ENCODE results near the gene LGALS8.
"Not testable (repeated sequence)": the region's sequence is repeated elsewhere in the genome, so short reads cannot be mapped to it uniquely, and the experiment has no call there.

LGALS8 gene

DNA sequence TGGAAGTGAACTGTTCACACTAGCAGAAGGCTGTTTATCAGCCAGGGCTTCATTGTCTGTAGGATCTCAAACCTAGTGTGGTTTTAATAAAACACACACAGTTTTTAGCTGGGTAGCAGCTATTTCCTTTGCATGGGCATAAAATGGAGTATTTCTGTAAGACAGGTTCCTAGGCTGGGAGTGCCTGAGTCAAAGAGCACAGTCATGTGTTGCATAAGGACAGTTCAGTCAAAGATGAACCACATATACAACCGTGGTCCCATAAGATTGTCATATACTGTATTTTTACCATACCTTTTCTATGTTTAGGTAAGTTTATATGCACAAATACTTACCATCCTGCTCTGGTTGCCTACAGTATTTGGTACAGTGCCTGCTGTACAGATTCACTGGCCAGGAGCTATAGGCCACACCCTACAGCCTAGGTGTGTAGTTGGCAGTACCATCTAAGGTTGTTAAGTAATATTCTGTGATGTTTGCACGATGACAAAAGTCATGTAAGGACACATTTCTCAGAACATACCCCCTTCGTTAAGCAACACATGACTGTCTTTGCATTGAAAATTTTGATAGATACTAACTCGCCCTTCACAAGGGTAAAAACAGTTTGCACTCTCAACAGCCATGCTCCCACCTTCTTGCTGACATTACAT is 17.2 kb downstream of the LGALS8 start:
- DNase-seq, result no peak
- no peak for ATAC-seq

DNA sequence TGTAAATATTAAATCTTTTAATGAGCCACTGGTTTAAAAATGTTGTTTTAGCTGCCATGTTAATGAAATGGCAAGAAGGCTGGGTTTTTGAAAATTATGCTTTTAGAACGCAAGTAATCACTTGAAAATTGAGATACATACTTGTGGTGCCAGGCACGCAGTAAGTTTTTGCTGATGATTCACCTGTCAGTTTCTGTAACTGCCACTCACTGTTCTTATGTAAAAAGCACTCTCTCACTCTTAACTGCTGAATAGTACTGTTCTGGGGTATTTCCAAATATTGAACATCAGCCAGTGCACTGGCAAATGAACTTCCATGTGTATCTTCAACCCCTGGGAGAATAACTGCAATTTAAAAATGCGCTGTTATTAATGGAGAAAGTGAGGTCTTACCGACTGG is 17.9 kb downstream of the LGALS8 start:
- no peak for ATAC-seq
- no peak for DNase-seq

DNA sequence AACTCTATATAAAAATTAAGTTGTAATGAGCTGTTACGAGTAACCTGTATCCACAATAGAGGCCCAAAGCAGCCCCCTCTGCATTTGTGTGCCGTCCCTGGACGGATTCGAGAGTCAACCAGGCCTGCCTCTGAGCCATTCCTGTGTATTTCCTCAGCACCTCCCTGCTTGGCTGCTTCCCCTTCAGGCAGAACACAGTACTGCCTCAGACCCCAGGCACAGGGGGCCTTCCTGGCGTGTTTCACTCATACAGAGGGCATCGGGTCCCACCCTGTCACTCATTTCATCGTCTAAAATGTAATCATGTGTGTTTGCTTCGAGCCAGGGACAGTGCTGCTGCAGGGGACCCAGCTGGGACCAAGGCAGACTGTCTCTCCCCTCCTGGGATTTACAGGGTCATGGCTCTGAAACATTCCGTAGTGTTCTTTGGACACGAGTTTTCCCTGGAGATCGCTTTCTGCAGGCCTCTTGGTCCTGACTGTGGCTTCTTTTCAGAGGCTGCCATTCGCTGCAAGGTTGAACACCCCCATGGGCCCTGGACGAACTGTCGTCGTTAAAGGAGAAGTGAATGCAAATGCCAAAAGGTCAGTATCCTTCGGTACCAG is 19.4 kb downstream of the LGALS8 start:
- peak; percentile 36 for ATAC-seq

DNA sequence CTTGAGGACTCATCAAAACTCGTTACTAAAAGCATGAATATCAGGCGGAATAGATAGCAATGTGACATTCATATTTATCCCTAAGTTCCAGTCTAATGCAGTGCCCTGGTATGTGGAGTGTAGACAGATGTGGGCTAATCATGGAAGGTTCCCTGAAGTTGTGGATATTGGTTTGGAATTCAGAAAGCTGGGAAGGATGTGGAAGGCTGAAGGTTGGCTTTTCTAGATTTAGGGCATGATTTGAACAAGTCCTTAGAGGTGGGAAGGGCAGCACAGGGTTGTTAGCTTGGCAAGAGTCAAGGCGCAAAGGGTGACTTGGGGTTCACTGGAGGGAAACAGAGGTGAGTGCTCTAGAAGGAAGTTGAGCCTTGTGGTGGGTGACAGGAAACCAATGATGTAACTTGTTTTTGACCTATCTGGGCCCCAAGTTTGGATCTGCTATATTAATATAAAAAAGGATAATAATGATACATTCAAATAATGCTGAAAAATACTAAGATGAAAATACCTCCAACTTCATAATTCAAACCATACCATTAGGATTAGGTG is 21.9 kb downstream of the LGALS8 start:
- ATAC-seq (no peak), DNase-seq (no peak)

More for the DNA sequence above, 19.4 kb downstream of the LGALS8 start:
- DNase-seq, result no peak

DNA sequence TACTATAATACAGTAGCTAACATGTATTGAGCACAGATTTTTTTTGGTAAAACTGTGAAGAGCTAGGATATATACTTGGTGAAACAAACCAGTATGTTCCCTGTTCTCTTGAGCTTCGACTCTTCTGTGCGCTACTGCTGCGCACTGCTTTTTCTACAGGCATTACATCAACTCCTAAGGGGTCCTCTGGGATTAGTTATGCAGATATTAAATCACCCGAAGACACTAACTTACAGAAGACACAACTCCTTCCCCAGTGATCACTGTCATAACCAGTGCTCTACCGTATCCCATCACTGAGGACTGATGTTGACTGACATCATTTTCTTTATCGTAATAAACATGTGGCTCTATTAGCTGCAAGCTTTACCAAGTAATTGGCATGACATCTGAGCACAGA is 24.7 kb downstream of the LGALS8 start:
- ATAC-seq (no peak), DNase-seq (no peak)

DNA sequence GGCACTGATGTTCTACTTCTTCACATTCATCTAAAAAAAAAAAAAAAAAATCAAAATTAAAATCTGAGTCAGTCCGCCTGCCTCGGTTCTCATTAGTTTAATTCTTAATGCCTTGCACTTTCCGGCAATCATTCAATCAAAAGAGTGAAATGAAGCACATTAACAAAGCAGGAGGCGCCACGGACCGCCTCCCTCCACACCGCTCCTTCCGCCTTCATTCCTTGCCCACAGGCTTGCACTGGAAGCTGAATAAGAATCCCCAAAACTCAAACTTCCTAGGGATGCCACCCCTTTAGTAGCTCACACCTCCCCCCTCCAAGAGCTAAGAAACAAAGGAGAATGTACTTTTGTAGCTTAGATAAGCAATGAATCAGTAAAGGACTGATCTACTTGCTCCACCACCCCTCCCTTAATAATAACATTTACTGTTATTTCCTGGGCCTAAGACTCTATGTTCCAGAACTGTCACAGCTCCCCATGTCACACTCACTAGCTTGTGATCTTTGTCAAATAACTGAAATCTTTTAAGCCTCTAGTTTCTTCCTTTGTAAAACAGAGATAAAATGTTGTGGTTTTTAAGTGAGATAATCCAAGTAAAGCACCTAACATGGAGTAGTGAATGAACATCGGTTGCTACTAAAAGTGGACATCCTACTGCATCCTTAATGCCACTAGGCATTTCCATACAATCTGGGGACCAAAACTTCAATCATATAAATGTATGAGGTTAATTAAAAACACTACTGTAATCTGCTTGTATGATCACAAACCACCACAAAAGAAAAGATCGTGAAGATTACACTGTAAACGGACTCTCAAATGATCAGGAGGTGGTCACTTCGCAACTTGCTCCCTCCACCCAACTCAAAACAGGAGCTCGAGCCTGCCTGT is 27.4 kb downstream of the LGALS8 start:
- DNase-seq, result no peak
- ATAC-seq, result no peak

DNA sequence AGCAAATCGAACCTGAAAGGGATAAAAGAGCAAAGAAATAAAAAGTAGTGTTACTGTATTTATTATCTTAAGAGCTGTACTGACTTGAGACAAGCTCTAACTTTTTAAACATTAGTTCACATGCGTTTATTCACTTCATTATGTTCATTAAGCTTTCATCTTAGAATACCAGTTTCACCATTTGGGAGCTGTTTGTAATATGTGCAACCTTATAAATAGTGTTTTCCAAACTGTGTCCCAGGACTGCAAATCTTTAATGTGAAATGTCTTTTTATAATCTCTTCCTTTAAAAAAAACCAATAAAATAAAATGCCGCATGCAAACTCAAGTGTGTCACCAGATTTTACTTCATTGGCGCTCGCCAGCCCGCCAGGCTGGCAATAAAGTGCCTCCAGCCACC is 28.3 kb downstream of the LGALS8 start:
- ATAC-seq (no peak), DNase-seq (no peak)

DNA sequence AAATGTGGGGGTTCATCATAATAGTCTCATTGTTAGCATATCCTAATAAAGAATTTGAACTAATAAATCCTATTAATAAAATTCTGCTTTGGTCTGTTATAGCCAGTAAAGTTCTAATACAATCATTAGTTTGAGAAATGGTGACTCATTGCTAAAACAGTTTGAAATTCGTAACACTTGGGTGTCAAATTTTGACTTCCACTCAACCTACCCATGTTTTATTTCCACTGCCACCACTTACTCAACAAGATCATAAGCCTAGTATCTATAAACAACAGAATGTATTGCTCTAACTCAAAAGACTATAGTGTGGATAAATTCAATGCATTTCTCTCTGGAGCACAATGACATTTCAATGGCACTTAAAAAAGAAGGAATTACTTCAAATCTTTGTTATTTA is 29.1 kb downstream of the LGALS8 start:
- ATAC-seq (no peak), DNase-seq (no peak)

DNA sequence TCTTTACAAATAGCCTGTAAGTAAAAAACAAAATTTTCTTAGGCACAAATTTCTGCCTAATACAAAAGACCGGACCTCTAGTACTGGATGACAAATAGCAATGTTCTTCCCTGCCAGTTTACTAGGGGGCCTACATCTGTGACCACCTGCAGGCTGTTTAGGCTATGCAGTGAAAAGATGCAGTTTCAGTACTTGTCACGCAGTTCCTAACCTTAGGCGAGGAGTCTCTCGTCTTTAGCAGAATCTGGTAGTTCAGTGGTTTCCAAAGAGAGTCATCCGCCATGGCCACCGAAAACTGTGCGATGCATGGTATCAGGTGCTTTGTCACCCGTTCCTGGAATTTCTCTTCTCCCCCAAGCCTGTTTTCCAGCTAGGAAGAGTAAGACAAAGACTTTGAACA is 29.6 kb downstream of the LGALS8 start:
- ATAC-seq (no peak), DNase-seq (no peak)

DNA sequence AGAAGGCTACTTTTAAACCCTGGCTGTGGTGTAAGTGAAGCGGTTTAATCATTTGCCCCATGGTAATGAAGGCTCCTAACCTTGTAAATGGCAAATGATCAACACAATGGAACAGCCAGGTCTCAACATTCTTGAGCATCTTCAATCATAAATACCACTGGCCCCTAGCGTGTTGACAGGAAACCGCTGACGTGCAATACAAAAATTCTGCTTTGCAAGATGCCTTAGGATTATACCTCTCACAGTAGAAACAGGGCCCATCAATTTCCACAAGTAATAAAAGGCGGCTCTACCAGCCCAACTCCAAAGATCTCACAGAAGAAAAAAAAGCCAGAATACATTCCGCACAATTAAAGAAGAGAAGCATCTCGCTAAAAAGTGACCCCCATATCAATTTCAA is 32.8 kb downstream of the LGALS8 start:
- no peak for DNase-seq
- ATAC-seq, result no peak

DNA sequence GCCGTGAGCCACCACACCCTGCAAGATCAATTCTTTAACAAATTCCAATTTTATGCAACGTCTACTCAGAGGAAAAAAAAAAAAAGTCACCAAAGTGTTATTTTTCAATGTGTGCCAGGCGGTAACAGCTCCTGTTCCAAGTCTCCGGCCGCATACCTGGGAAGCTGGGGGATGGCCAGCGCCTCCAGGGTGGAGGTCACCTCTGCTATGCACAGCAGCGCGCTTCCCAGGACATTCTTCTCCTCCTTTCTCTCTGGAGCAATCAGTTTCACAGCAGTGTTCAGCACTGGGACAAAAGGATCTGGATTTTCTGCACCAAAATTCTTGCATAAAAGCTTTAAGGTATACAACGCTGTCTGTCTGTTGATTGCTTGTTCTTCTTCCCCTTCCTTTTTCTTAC is 34.3 kb downstream of the LGALS8 start:
- ATAC-seq (no peak), DNase-seq (no peak)

DNA sequence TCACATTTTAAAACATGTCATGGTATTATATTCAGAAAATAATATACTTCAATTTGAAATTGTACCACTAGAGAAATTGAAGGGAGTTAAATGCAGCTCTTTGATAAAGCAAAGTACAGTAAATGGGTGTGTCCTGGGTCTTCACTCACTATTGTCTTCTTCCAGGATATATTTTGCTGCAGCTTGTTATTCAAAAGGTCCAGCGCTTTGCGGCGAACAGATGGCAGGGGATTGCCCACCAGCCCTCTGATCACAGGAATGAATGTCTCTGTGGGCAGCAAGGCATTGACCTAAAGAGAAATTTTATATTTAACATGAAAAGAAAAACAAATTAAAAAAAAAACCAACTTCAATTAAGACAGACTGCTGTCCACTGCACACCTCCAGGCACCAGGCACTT is 35.1 kb downstream of the LGALS8 start:
- DNase-seq (no peak), ATAC-seq (no peak)

DNA sequence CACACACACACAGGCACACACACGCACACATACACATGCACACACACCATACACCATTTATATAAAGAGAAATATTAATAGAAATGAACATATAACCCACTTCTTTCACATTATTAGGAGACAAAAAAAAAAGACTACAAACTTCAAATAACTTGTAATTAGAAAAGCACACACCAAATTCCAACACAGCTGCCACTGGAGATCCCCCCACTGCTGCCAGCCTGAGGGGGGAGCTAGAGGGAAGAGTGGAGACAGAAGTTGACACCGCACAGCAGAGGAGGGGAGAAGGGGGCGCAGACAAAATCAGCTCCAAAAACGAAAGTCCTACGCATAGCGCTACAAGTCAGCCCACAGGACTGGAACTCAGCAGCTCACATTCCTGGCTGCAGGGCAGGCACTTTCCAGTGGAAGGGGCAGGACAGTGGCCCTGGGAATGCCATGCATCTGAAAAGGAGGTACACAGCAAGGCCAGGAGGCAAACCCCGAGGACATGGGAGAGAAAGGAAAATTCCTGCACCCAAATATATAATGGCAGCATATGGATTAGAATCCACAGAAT is 36.5 kb downstream of the LGALS8 start:
- DNase-seq (no peak), ATAC-seq (no peak)

DNA sequence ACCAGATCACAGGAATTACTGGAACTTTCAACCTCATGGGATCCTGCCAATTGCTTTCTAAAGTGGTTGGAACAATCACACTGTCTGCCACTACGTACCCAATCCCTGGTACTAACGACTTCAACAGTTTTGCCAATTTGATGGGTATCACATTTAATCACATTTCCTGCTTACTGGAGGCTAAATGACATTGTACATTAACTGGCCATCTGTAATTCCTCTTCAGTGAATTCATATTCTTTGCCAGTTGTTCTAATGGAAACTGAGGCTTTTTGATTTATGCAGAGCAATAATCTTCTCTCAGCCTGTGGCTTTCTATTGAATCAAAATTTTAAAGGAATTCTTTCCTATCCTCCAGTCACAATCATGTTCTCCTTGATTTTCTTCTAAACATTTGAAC is 38.2 kb downstream of the LGALS8 start:
- no peak for DNase-seq

DNA sequence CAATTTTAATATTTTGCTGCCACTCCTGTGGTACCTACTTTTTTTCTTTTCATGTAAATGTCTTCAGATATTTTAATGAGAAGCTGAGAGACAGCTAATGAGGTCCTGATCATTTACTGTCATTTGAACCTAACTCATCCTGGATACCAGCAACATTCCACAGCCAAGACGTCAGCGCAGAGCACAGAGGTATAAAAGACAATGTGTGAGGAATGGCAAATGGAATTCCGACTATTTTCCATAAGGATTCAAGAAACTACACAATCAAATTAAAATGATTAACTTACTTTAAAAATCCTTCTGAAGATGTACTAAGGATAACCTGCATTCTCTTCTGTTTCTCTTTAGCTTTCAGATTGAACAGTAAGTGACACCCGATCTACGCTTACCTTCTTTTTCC is 41.7 kb downstream of the LGALS8 start:
- ATAC-seq (no peak), DNase-seq (no peak)

More for the DNA sequence above, 38.2 kb downstream of the LGALS8 start:
- no peak for ATAC-seq

DNA sequence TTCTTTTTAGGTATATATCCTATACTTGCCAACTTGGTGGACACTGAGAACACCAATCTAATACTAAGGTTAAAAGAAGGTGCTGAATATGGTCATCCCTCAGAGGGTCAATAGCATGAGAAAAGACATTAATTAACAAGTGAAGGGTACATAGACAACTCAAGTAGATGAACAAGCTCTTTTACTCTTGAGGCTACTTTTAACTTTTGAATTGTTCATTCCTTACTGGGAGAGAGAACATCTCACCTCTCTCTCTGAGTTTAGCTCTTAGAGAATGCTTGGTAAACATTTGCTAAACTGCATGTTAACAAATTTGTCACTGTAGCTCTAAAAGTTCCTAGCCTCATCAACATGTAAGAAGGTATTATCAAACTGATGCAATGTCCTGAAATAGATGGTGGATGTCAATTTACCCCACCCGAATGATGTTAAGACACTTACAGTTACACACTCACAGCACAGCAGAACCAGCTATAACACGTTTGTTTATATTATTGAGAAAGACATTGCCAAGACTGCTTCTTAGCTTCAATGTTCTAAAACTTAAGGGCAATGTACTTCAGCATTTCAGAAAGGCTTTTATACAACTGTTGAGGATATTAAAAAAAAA is 44.6 kb downstream of the LGALS8 start:
- ATAC-seq (no peak), DNase-seq (no peak)

DNA sequence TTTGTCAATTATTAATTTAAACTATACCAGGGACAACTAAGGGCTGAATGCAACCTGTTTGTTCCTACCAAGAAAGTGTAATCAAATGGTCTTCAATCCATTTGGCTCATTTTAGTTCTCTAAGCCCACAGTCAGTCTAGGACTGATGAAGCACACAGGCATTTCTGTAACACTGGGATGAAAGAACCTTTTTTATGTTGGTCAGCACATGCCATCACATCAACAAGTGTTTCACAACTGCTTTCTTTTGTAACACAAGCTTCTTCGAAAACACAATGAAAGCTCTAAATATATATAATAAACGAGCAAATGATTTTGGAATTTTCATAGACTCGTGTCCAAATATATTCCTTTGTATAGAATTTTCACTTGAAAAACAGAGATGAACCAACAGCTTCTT is 51.7 kb downstream of the LGALS8 start:
- no peak for ATAC-seq
- DNase-seq, result no peak

DNA sequence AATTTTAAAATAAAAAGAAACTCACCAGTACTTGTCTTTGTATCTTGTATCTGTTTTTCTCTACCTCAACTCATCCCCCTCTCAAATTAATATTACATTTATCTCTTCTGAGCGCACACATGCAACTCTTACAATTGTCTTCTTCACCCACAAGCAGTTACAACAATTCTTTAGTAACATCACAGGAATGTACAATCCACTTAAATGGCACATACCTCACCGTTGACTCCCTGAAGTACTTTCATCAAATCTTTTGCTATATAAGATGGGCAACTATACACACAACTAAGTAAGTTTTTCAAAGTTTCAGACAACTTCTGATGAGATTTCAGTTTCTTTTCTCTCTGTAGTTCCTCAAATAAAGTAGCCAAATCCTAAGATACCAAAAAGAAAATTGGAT is 52.2 kb downstream of the LGALS8 start:
- DNase-seq, result no peak

DNA sequence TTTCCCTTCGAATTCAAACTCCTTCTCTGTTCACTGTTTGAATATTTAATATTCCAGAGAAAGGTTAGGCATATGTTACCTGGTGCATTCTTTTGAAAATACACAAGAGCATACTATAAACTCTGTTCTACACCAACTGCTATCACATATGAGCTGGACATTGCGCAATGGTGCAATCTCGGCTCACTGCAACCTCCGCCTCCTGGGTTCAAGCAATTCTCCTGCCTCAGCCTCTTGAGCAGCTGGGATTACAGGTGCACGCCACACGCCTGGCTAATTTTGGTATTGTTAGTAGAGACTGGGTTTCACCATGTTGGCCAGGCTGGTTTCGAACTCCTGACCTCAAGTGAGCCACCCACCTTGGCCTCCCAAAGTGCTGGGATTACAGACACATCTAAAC is 53.3 kb downstream of the LGALS8 start:
- not testable (repeated sequence) for ATAC-seq, DNase-seq

More for the DNA sequence above, 52.2 kb downstream of the LGALS8 start:
- ATAC-seq, result no peak

DNA sequence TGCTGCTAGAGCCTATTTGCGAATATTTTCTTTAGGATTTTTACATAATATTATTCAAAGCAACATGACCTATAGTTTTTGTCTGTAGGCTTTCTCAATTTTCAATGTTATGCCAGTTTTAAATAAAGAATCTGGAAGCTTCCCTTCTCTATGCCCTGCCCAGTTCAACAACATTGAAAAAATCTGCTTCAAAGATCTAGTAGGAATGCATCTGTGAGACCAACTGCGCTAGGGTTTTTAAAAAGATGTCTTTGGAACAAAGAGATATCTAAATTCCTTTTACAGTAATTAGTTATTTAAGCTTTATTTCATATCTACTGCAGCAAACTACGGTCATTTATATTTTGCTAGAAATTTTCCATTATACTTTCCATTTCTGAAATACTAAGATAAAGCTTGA is 54.9 kb downstream of the LGALS8 start:
- no peak for ATAC-seq

DNA sequence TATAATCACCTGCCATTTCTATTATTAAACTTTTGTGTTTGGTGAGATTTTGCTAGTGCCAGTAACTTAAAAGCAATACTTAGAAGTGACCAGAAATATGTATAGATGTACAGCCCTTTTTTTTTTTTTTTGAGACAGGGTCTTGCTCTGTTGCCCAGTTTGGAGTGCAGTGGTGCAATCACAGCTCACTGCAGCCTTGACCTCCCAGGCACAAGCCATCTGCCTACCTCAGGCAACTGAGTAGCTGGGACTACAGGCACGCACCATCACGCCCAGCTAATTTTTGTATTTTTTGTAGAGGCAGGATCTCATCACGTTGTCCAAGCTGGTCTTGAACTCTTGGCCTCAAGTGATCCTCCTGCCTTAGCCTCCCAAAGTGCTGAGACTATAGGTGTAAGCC is 56.6 kb downstream of the LGALS8 start:
- ATAC-seq, DNase-seq: not testable (repeated sequence)

More for the DNA sequence above, 54.9 kb downstream of the LGALS8 start:
- no peak for DNase-seq

DNA sequence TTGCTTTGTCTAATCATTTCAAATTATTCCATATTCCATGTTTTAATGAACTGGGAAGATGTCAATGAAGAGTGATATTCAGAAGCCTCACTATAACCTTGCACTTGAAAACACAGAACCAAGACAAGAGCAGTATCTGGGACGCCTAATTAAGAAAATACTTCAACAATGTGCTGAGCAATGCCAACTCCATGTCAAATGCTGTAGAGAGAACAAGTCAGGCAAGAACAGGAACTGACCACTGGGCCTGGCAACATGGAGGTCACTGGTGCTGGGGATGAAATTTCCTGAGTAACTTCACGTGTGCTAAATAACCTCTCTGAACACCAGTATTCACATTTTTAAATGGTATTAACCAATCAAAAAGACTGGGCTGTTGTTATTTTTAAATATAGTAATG is 57.7 kb downstream of the LGALS8 start:
- no peak for ATAC-seq

More for the DNA sequence above, 57.7 kb downstream of the LGALS8 start:
- no peak for DNase-seq
